Stimulated activated CD8-positive, alpha-beta memory T cell treated with anti-CD3 and anti-CD28 coated beads, Interleukin-4, amount 100 ng/mL, for 48 hours (primary cell): ENCODE measurements around the gene LHFPL3.
"Not testable (repeated sequence)": the region's sequence is repeated elsewhere in the genome, so short reads cannot be mapped to it uniquely, and the experiment has no call there.

Experiments
- DNase-seq: peaks from one replicate; pipeline ENCODE4 v3.0.0-alpha.2; 2020

Gene LHFPL3

DNA sequence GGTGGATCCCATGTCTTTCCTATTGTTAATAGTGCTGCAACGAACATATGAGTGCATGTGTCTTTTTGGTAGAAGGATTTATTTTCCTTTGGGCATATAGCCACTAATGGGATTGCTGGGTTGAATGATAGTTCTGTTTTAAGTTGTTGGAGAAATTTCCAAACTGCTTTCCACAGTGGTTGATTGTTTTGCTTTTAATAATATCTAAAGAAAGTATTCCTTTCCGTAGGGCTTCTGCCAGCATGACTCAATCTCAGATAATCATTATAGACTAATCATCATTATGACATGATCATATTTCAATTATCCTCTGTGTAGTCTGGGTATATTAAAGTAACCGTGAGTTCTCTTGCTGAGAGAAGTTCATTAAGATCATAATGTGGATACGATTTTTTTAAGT lies 575.4 kb downstream of the LHFPL3 start:
- DNase-seq = no peak

DNA sequence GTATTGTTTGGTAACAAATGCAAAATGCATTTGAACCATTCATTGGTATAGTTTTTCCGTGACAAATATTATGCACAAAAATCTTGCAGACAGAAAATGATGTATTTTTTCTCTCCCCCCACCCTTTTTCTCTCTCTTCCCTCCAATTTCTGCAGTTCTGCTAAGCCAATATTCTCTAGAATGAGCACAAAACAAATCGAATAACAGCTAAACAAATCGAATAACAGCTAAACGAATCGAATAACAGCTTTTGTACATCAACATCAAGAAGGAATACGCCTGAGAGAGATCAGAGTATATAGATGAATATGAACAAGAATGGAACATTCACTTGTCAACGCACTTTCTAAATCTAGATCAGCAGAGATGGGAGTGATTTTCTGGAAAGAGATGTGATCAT lies 577.6 kb downstream of the LHFPL3 start:
- no peak for DNase-seq

GRCh38 chr7:104906556-104906955 lies 578.2 kb downstream of the LHFPL3 start:
- DNase-seq = no peak

- DNase-seq = no peak
Measured at GRCh38 chr7:104908636-104909035, 580.2 kb downstream of the LHFPL3 start.

GRCh38 chr7:104909096-104909495 lies 580.7 kb downstream of the LHFPL3 start:
- DNase-seq = no peak

- no peak for DNase-seq
Measured at GRCh38 chr7:104914421-104914820, 586.0 kb downstream of the LHFPL3 start.

DNA sequence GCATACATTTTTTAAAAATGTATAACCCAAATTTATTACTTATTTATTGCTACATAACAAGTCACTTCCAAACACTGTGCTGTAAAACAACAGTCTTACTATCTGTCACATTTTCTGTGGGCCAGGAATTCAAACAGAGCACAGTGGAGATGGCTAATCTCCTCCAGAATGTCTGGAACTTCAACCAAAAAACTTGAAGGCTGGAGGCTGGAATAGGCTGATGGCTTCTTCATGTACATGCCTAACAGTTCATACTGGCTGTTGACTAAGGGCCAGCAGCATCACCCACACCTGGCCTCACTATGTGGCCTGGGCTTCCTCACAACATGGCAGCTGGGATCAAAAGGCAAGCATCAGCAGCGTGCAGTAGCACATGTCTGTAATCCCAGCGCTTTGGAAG lies 593.2 kb downstream of the LHFPL3 start:
- DNase-seq = no peak

DNA sequence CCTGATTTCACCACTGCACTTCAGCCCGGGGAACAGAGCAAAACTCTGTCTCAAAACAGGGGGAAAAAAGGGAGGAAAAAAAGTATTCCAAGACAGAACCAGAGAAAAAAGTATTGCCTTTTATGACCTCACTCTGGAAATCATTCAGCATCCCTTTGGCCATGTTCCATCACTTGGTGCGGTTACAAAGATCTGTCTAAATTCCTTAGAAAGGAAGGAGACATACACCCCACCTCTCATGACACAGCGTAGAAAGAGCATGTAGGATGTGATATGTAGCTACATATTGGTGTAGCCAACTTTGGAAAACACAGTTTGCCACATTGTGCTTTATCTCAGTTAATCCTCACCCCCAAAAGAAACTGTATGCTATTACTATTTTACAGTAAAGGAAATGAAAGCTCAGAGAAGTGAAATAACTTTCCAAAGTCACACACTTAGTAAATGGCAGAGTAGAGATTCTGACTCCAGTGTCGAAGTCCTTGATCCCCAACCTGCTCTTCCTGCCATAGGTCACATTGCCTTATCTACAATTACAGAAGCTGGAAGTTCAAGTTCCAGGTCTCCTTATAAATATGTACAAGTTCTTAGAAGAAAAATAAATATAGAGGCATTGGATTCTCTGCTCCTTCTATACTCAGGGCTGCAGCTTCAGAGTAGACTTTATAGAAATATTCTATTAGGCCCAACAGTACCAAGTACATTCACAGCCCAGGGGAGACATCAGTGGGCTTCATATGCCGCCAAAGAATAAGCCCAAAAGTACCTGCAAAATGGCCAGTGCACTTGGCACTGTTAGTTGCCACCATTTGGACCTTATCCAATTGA lies 594.0 kb downstream of the LHFPL3 start:
- DNase-seq = no peak

GRCh38 chr7:104923010-104923421 lies 594.6 kb downstream of the LHFPL3 start:
- peak; percentile 83 for DNase-seq

- DNase-seq = not testable (repeated sequence)
Measured at GRCh38 chr7:104926189-104926588, 597.8 kb downstream of the LHFPL3 start.

DNA sequence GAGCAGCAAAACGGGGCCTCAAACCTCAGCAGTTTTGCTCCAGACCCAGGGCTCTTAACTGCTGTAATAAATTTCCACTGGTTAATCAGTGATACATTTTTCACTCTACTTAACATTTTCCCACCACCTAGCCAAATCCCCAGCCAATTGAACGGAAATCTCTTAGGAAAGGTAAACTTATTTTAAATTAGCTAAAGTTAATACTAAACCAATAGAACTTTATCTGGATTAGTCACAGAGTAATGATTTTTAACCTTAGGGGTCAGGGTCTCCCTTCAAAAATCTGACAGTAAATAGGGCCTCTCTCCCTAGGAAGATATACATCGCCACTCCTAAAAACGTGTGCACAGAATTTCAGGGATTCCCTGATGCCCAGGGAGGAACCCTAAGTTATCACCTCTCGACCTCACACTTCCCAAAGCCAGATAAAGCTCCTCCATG lies 598.2 kb downstream of the LHFPL3 start:
- DNase-seq = no peak

DNA sequence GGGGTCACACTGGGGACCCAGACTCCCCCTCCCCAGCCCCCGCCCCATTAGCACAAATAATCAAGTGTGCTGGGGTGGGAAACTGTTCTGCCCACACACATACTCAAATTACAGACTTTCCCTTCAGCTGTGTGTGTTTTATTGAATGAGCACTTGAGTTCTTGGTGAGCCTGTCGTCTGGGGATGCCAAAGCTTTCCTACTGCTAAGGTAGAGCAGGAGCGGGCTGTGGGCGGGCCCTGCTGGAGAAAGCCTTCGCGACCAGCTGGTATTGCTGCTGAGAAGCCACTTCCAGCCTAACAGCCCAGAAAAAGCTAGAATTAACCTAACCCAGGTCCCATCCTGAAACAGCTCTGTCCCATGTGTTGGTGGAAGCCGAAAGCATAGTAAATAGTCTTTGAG lies 598.7 kb downstream of the LHFPL3 start:
- DNase-seq = no peak

GRCh38 chr7:104928721-104929400 lies 600.5 kb downstream of the LHFPL3 start:
- DNase-seq = no peak

DNA sequence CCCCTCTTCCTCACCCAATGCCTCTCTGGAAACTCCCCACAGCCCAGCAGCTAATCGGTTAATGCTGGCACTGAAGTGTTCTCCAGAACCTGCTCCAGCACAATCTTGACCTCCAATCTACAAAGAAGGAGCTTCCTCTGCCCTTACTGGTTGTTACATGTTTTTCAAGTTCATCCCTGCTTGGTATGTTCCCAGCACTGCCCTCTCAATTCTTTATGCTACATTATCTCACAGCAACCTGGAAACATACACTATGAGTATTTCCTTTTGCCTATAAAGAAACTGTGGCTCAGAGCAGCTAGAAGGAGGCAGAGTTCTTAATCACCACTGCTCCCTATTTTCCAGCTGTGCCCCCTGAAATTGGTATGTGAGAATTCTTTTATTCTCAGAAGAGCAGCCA lies 601.5 kb downstream of the LHFPL3 start:
- no peak for DNase-seq

DNA sequence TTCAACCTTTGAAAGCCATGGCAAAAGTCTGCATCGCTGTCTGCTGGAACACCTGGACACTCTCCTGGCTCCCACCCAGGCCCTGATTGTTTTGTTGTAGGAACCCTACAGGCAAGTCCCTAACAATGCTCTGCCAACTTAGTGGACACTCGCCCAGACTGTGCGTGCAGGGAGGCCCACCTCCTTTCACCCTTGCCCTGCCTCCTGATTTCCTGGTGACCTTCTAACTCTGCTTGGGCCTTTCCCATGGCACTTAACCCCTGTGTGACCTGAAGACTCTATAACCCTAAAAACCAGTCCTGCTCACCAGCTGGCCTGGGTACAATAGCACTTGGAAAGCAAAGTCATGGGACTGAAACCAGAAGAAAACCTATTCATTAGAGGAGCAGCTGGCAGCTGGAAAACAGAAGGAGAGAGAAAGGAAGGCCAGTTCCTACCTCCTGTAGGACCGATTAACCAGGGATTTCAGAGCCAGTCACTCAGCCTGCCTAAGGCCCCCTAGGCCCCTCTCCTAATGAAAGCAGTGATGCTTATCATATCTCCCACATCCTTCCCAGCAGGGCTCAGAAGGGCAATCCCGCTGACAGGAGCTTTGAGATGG lies 602.9 kb downstream of the LHFPL3 start:
- DNase-seq = no peak

GRCh38 chr7:104933022-104933421 lies 604.6 kb downstream of the LHFPL3 start:
- no peak for DNase-seq

- no peak for DNase-seq
Measured at GRCh38 chr7:104933521-104933988, 605.2 kb downstream of the LHFPL3 start.

DNA sequence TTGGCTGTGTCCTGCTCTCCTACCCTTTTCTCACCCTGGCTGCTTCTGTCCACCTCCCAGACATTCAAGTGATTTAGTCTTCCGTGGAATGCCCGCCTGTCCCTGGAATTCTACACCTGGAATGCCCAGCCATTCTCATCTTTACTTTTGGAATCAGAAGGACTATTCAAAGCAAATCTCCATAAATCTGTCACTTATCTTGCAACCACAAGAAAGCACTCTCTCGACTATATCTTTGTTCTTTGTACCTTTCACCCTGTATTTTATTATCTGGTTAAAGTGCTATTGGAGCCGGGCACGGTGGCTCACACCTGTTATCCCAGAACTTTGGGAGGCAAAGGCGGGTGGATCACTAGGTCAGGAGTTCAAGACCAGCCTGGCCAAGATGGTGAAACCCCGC lies 606.3 kb downstream of the LHFPL3 start:
- no peak for DNase-seq

DNA sequence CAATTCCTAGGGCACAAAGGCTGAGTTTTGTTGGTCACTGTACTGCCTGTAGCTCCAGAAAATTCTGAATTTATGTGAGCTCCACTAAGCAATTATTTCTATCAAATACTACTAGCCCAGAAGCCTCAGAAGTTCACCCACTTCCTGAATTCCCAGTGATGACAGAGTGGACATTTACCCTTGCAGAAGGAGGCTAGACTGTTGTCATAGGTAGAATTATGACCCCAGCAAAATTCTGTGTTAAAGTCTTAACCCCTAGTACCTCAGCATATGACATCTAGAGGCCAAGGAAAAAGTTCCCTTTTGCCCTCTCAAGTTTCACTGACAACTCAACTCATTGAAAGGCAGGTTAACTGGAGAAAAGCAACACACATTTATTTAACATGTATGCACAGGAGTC lies 606.9 kb downstream of the LHFPL3 start:
- DNase-seq = no peak

DNA sequence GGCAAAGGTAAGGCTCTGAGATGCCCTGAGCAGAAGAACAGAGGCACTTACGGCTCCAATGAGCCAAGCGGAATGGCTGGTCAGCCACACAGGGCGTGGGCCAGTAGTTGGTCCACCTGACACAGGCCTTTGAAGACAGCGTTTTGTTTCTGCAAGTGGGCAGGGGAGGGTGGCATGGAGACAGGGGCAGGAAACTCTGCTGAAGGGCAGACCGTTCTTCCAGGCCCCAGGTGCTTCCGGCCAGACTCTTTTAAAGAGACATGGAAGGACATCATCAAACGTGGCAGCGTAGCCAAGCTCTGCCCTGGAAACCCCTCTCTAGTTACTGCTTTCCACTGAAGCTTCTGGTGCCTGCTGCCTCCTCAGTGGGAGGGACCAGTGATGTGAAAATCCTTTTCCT lies 608.1 kb downstream of the LHFPL3 start:
- no peak for DNase-seq

DNA sequence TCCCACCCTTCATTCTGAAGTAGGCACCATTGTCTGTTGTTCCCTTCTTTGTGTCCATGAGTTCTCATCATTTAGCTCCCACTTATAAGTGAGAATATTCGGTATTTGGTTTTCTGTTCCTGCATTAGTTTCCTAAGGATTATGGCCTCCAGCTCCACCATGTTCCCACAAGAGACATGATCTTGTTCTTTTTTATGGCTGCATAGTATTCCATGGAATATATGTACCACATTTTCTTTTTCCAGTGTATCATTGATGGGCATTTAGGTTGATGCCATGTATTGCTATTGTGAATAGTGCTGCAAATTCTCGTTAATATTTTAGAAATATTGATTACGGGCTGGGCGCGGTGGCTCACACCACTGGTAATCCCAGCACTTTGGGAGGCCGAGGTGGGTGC lies 609.1 kb downstream of the LHFPL3 start:
- DNase-seq = not testable (repeated sequence)

DNA sequence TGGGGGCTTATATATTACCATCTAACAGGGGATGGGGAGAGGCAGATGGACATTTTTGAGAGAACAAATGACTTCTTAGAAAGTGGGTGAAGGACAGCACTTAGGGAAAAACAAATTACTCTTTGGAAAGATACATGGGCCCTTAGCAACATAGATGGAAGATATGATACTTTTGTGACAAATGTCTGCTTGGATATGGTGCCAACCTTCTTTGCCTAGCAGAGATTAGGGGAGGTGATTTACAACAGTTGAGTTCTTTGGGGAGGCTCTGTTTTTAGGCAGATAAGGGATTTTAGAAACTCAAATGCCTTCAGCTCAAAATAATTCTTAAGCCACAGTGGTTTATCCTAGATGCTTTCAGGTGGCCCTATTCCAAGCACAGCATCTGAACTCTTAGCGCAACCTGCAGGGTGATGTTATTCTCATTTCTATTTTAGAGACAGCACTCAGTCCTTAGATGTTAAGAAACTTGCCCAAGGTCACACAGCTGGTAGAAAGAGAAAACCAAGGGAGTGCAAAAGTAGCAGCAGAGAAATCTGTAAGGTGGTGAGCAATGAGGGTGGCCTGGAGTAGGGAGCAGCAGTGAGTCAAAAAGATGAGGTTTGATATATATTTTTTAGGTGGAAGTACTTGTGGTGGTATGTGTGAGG lies 610.5 kb downstream of the LHFPL3 start:
- DNase-seq = no peak

- no peak for DNase-seq
Measured at GRCh38 chr7:104940023-104940710, 611.8 kb downstream of the LHFPL3 start.
